Endothelial cell of umbilical vein (primary cell): ENCODE results near the gene SPRYD3. TPM values are rescaled to one million over a fixed set of nuclear protein-coding genes. Genes with fewer than 3 reads are reported as not detected.

Experiments used
- BruUV-seq: library from RNA; stranded (reverse); fragments of 400-500 nt; replicated peaks from 2 replicates; lab custom pipeline; 2021; lab: Mats Ljungman, UMichigan
- CTCF ChIA-PET: fragments of 300-600, 350-600 bp; sonication (Branson Sonifier 250); formaldehyde crosslinking; loops from one replicate; lab custom pipeline; 2021; ENCODE audit warnings: antibody characterized with exemption, inconsistent platforms; lab: Charles Lee
- POLR2A ChIA-PET: fragments of 300-600, 350-600 bp; sonication (Branson Sonifier 250); formaldehyde crosslinking; loops from one replicate; lab custom pipeline; 2021; ENCODE audit warnings: antibody characterized with exemption, inconsistent platforms; lab: Charles Lee
- DNase-seq: peaks from one replicate; pipeline ENCODE4 v3.0.0-alpha.2; 2011; ENCODE audit warnings: low read depth, low spot score
- FAIRE-seq: peaks from 2 replicates; lab custom pipeline; 2011; peaks lifted over from hg19 to GRCh38; lab: Jason Lieb, UNC
- H2AFZ ChIP-seq: 2 replicates; pipeline ENCODE4 v1.6.0; 2012; ENCODE audit warnings: low read depth, low read length, control low read depth, inconsistent platforms
- H3K27ac ChIP-seq: 2 replicates; pipeline ENCODE4 v1.5.1; 2011; ENCODE audit warnings: low read depth, mild to moderate bottlenecking, control low read depth, low read length, moderate library complexity; ENCODE audit not compliant: insufficient read depth
- H3K27me3 ChIP-seq, 2 experiments: 2 replicates each; pipeline versions ENCODE4 v1.6.0 to v1.6.1; 2011; ENCODE audit warnings: low read length in 2 of 2, mixed read lengths in 1 of 2; ENCODE audit not compliant: control insufficient read depth in 2 of 2, insufficient read depth in 2 of 2
- H3K36me3 ChIP-seq, 2 experiments: 2 replicates in 1 of 2; 3 replicates in 1 of 2; pipeline ENCODE4 v1.5.1; 2011; ENCODE audit warnings: low read length in 2 of 2, mild to moderate bottlenecking in 1 of 2, moderate library complexity in 1 of 2; ENCODE audit not compliant: control insufficient read depth in 2 of 2, insufficient read depth in 2 of 2; ENCODE audit errors: extremely low read depth in 1 of 2
- H3K4me1 ChIP-seq: 3 replicates; pipeline ENCODE4 v1.5.1; 2011; ENCODE audit warnings: mild to moderate bottlenecking, low read length; ENCODE audit not compliant: control insufficient read depth, insufficient read depth; ENCODE audit errors: extremely low read depth
- H3K4me2 ChIP-seq: 2 replicates; pipeline ENCODE4 v1.6.1; 2011; ENCODE audit warnings: low read length, control low read depth, mixed read lengths; ENCODE audit not compliant: insufficient read depth
- H3K4me3 ChIP-seq, 3 experiments: fragments of 200-600 bp in 1 of 3; sonication (generic), shearing (Covaris generic) in 1 of 3; replicated peaks in 1 of 3; 2 replicates each; pipeline ENCODE4 v1.5.1; 2011 to 2016; ENCODE audit warnings: control low read depth in 3 of 3, low read length in 3 of 3, mild to moderate bottlenecking in 2 of 3, inconsistent platforms in 1 of 3, low read depth in 1 of 3, moderate library complexity in 1 of 3; ENCODE audit not compliant: insufficient read depth in 1 of 3
- H3K79me2 ChIP-seq: 2 replicates; pipeline ENCODE4 v1.6.0; 2012; ENCODE audit warnings: low read length, inconsistent platforms; ENCODE audit not compliant: control insufficient read depth, insufficient read depth
- H3K9ac ChIP-seq: replicated peaks from 2 replicates; pipeline ENCODE3; 2011; ENCODE audit warnings: low read length, control low read depth; ENCODE audit not compliant: insufficient read depth; ENCODE audit errors: extremely low read depth
- H3K9me1 ChIP-seq: replicated peaks from 3 replicates; pipeline ENCODE4 v1.6.0; 2011; ENCODE audit warnings: mild to moderate bottlenecking, low read length; ENCODE audit not compliant: control insufficient read depth, insufficient read depth; ENCODE audit errors: extremely low read depth
- H3K9me3 ChIP-seq: replicated peaks from 2 replicates; pipeline ENCODE4 v1.5.1; 2012; ENCODE audit warnings: low read length, inconsistent platforms; ENCODE audit not compliant: control insufficient read depth, insufficient read depth
- H4K20me1 ChIP-seq: replicated peaks from 2 replicates; pipeline ENCODE3; 2011; ENCODE audit warnings: mild to moderate bottlenecking, low read length; ENCODE audit not compliant: control insufficient read depth, insufficient read depth; ENCODE audit errors: extremely low read depth
- EZH2 ChIP-seq: IDR thresholded peaks from 2 replicates; pipeline ENCODE4 v1.6.1; 2012; ENCODE audit warnings: borderline replicate concordance, low read depth, mild to moderate bottlenecking, moderate library complexity, low read length, inconsistent platforms; ENCODE audit not compliant: severe bottlenecking
- FOS ChIP-seq: IDR thresholded peaks from 2 replicates; pipeline ENCODE4 v1.6.1; 2011; ENCODE audit warnings: mild to moderate bottlenecking, low read length, moderate library complexity, borderline replicate concordance; ENCODE audit not compliant: insufficient read depth
- GATA2 ChIP-seq: IDR thresholded peaks from 2 replicates; pipeline ENCODE4 v1.7.0; 2011; ENCODE audit warnings: low read depth, mild to moderate bottlenecking, moderate library complexity, mixed read lengths, low read length; ENCODE audit not compliant: insufficient read length, insufficient read depth
- JUN ChIP-seq: IDR thresholded peaks from 2 replicates; pipeline ENCODE4 v1.6.1; 2011; ENCODE audit warnings: borderline replicate concordance, low read depth; ENCODE audit not compliant: insufficient read length, insufficient read depth
- MYC ChIP-seq: IDR thresholded peaks from one replicate; pipeline ENCODE4 v1.6.1; 2011; ENCODE audit warnings: mild to moderate bottlenecking, low read depth, low read length
- POLR2A ChIP-seq: IDR thresholded peaks from 2 replicates; pipeline ENCODE4 v1.6.1; 2012; ENCODE audit warnings: low read depth, mild to moderate bottlenecking, control low read depth, low read length
- POLR2AphosphoS5 ChIP-seq: IDR thresholded peaks from 2 replicates; pipeline ENCODE4 v1.6.1; 2012; ENCODE audit warnings: low read depth, mild to moderate bottlenecking, control low read depth, low read length, moderate library complexity; ENCODE audit not compliant: insufficient read depth
- dilution Hi-C: fragments of 300-500 bp; cut with MboI; formaldehyde crosslinking; loops from one replicate; pipeline ENCODE4 v1.15.0; 2019; ENCODE audit warnings: low sequenced_read_pairs; ENCODE audit not compliant: extremely low pct_ligation_motif_present
- intact Hi-C: fragments of 100-400 bp; cut with micrococcal nuclease; formaldehyde crosslinking; loops from one replicate; pipeline ENCODE4 v1.10.0; 2022
- microRNA-seq: library from miRNA; unstranded; fragments of <30 nt; microRNA quantifications from one replicate; pipeline ENCODE4 v1.2.0, GENCODE V29; 2021; ENCODE audit warnings: borderline number of aligned reads, borderline replicate concordance
- polyA plus RNA-seq, 4 experiments: library from polyadenylated mRNA; depleted of rRNA in 3 of 4; stranded (reverse) in 3 of 4; unstranded in 1 of 4; fragments of >200 nt; gene quantifications; 2 replicates each; pipeline versions ENCODE4 v1.2.1 to v1.2.3, GENCODE V29; 2011 to 2012; ENCODE audit warnings: missing spikeins in 1 of 4
- small RNA-seq: library from RNA; depleted of rRNA; stranded (forward); fragments of <200 nt; gene quantifications from one replicate; pipeline ENCODE3, GENCODE V24; 2012; ENCODE audit warnings: low replicate concordance, low read depth; ENCODE audit not compliant: insufficient read depth, insufficient read length
- total RNA-seq: library from RNA; stranded (reverse); gene quantifications from 2 replicates; pipeline ENCODE4 v1.2.3, GENCODE V29; 2021
- TF ChIP-seq, protein P1 (sequence below): IDR thresholded peaks from 2 replicates; pipeline ENCODE4 v1.6.1; 2011; ENCODE audit not compliant: insufficient read depth, insufficient read length
- TF ChIP-seq, protein P2 (sequence below), 2 donors: IDR thresholded peaks; 1 replicate in 1 of 2; 2 replicates in 1 of 2; pipeline ENCODE4 v1.5.1; 2011; ENCODE audit warnings: low read length in 2 of 2, mild to moderate bottlenecking in 2 of 2, moderate library complexity in 2 of 2, control low read depth in 1 of 2, inconsistent platforms in 1 of 2, low read depth in 1 of 2; ENCODE audit not compliant: insufficient read depth in 1 of 2; ENCODE audit errors: extremely low read depth in 1 of 2

SPRYD3 gene
- total and polyA plus RNA-seq, 2 donors (not counting 3 experiments of a cell fraction or from before 2014, with no cell fraction given), result 38.6 to 39.2 TPM

GRCh38 chr12:53014709-53015108, 64.5 kb downstream of the SPRYD3 start:
- Histone ChIP-seq H3K27ac (no peak overlapping the region), H2AFZ (no peak overlapping the region), H3K9ac (no peak overlapping the region), H3K9me1 (no peaks in the 10 kb centered on the region), H3K27me3 (no peaks in the 10 kb centered on the region), H3K4me1 (peaks cover 6% of the 10 kb centered on the region), H3K79me2 (peaks cover 83% of the 10 kb centered on the region), H4K20me1 (peaks cover 23% of the 10 kb centered on the region), H3K9me3 (no peaks in the 10 kb centered on the region), H3K4me2 (no peak overlapping the region), H3K4me3 (no peak overlapping the region), H3K36me3 (peaks cover 7 to 18% of the 10 kb centered on the region in 2 experiments)
- POLR2A ChIA-PET, result no interaction called here
- CTCF ChIA-PET, result interaction anchor here (0.7 to 1.3 kb wide), 2 partner anchors 24 to 51 kb away, joined by 3 to 5 read pairs; no protein-coding TSS in a partner anchor
- TF ChIP-seq POLR2AphosphoS5, result no peak
- TF ChIP-seq POLR2A, result no peak
- TF ChIP-seq MYC, result no peak
- TF ChIP-seq, protein P1, sequence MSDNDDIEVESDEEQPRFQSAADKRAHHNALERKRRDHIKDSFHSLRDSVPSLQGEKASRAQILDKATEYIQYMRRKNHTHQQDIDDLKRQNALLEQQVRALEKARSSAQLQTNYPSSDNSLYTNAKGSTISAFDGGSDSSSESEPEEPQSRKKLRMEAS, result no peak
- TF ChIP-seq JUN, result no peak
- no peak for TF ChIP-seq FOS
- no peak for TF ChIP-seq GATA2
- TF ChIP-seq EZH2, result no peak
- TF ChIP-seq, protein P2, sequence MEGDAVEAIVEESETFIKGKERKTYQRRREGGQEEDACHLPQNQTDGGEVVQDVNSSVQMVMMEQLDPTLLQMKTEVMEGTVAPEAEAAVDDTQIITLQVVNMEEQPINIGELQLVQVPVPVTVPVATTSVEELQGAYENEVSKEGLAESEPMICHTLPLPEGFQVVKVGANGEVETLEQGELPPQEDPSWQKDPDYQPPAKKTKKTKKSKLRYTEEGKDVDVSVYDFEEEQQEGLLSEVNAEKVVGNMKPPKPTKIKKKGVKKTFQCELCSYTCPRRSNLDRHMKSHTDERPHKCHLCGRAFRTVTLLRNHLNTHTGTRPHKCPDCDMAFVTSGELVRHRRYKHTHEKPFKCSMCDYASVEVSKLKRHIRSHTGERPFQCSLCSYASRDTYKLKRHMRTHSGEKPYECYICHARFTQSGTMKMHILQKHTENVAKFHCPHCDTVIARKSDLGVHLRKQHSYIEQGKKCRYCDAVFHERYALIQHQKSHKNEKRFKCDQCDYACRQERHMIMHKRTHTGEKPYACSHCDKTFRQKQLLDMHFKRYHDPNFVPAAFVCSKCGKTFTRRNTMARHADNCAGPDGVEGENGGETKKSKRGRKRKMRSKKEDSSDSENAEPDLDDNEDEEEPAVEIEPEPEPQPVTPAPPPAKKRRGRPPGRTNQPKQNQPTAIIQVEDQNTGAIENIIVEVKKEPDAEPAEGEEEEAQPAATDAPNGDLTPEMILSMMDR (IDR thresholded peaks at IDR 0.05; ENCODE audit: extremely low read depth in 1 of 2, insufficient read depth in 1 of 2, low read depth in 1 of 2, low read length in 2 of 2), result no peak
- dilution Hi-C loops, result no loop called here
- FAIRE-seq (no peak), DNase-seq (no peak)
- intact Hi-C loops, result no loop called here
- BruUV-seq, result no TSS peak

Small RNA genes within 50 kb of the gene (microRNA-seq; reads per million reads assigned to microRNA genes)
- not detected for gene MIR6757

Small RNA genes within 50 kb of the gene (small RNA-seq; reads per million reads assigned to genes)
- gene MIR6757, result not detected

Other genes starting within 250 kb of the SPRYD3 start
- not detected in 2 replicates for gene KRT79, start 245.1 kb downstream of the SPRYD3 start, total RNA-seq
- not detected in 2 replicates for gene KRT79, start 245.1 kb downstream of the SPRYD3 start, polyA plus RNA-seq
- not detected in 2 replicates for gene KRT78, start 230.4 kb downstream of the SPRYD3 start, total RNA-seq
- gene KRT78, start 230.4 kb downstream of the SPRYD3 start, polyA plus RNA-seq, result not detected in 2 replicates
- gene KRT8, start 174.3 kb downstream of the SPRYD3 start, total RNA-seq, result 22.1 and 31.7 TPM in 2 replicates
- gene KRT8, start 174.3 kb downstream of the SPRYD3 start, polyA plus RNA-seq, result 23.5 and 25.8 TPM in 2 replicates
- 233 and 235 TPM in 2 replicates for gene KRT18, start 130.3 kb downstream of the SPRYD3 start, total RNA-seq
- gene KRT18, start 130.3 kb downstream of the SPRYD3 start, polyA plus RNA-seq, result 178 and 216 TPM in 2 replicates
- gene EIF4B, start 72.9 kb downstream of the SPRYD3 start, total RNA-seq, result 372 and 382 TPM in 2 replicates
- 169 and 233 TPM in 2 replicates for gene EIF4B, start 72.9 kb downstream of the SPRYD3 start, polyA plus RNA-seq
- gene TNS2, start 29.3 kb downstream of the SPRYD3 start, total RNA-seq, result 106 and 119 TPM in 2 replicates
- 84.5 and 119 TPM in 2 replicates for gene TNS2, start 29.3 kb downstream of the SPRYD3 start, polyA plus RNA-seq
- gene IGFBP6, start 18.3 kb upstream of the SPRYD3 start, total RNA-seq, result 11.6 and 14.1 TPM in 2 replicates
- gene IGFBP6, start 18.3 kb upstream of the SPRYD3 start, polyA plus RNA-seq, result 18.2 TPM in 2 replicates
- gene SOAT2, start 24.1 kb upstream of the SPRYD3 start, total RNA-seq, result not detected in 2 replicates
- not detected in 2 replicates for gene SOAT2, start 24.1 kb upstream of the SPRYD3 start, polyA plus RNA-seq
- gene ZNF740, start 101.3 kb upstream of the SPRYD3 start, total RNA-seq, result 34.9 and 38.1 TPM in 2 replicates
- gene ZNF740, start 101.3 kb upstream of the SPRYD3 start, polyA plus RNA-seq, result 7.9 and 10.5 TPM in 2 replicates
- 21.1 and 22.0 TPM in 2 replicates for gene CSAD, start 101.5 kb upstream of the SPRYD3 start, total RNA-seq
- gene CSAD, start 101.5 kb upstream of the SPRYD3 start, polyA plus RNA-seq, result 24.0 and 24.4 TPM in 2 replicates
- gene ITGB7, start 127.9 kb upstream of the SPRYD3 start, total RNA-seq, result not detected in 2 replicates
- gene ITGB7, start 127.9 kb upstream of the SPRYD3 start, polyA plus RNA-seq, result 0.17 and 0.18 TPM in 2 replicates
- 16.1 and 19.5 TPM in 2 replicates for gene RARG, start 152.8 kb upstream of the SPRYD3 start, total RNA-seq
- gene RARG, start 152.8 kb upstream of the SPRYD3 start, polyA plus RNA-seq, result 9.9 and 11.6 TPM in 2 replicates
- gene ESPL1, start 188.9 kb upstream of the SPRYD3 start, total RNA-seq, result 39.3 and 42.7 TPM in 2 replicates
- gene ESPL1, start 188.9 kb upstream of the SPRYD3 start, polyA plus RNA-seq, result 16.2 and 18.8 TPM in 2 replicates
- 286 and 301 TPM in 2 replicates for gene PFDN5, start 216.2 kb upstream of the SPRYD3 start, total RNA-seq
- 665 and 745 TPM in 2 replicates for gene PFDN5, start 216.2 kb upstream of the SPRYD3 start, polyA plus RNA-seq
- 61.1 and 65.8 TPM in 2 replicates for gene MYG1, start 220.3 kb upstream of the SPRYD3 start, total RNA-seq
- gene MYG1, start 220.3 kb upstream of the SPRYD3 start, polyA plus RNA-seq, result 65.5 and 65.9 TPM in 2 replicates
- 57.8 and 60.0 TPM in 2 replicates for gene AAAS, start 242.2 kb upstream of the SPRYD3 start, total RNA-seq
- gene AAAS, start 242.2 kb upstream of the SPRYD3 start, polyA plus RNA-seq, result 83.1 and 86.0 TPM in 2 replicates